ENCODE measurements around the gene GDI1.

Gene GDI1

DNA sequence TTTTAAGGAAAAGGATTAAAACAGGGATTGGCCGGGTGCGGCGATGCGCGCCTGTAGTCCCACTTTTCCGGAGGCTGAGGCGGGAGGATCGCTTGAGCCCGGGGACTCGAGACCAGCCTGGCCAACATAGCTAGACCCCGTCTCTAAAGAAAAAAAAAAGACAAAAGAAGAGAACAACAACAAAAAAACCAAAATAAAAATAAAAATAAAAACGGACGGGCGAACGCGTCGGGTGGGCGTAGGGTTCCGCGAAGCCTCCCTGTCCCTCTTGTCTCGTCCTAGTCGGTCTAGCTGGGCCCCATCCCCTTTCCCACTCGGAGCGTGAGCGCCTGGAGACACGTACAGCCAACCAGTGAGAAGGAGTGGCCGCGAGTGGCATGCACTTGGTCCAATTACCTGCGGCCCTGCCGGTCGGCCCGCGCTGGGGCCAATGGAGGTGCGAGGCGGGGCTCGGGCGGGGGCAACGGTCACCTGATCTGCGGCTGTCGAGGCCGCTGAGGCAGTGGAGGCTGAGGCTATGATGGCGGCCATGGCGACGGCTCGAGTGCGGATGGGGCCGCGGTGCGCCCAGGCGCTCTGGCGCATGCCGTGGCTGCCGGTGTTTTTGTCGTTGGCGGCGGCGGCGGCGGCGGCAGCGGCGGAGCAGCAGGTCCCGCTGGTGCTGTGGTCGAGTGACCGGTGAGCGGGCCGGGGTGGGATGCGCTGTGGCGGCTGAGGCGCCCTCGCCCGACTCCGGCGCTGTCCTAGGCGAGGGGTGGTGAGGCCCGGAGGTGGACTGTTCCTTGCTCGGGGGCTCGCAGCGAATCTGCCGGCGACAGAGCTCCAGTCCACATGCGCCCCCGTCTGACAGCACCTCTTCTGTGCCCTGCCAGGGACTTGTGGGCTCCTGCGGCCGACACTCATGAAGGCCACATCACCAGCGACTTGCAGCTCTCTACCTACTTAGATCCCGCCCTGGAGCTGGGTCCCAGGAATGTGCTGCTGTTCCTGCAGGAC is 8.5 kb upstream of the GDI1 start, which contains the start of gene ATP6AP1:
Gene ATP6AP1 (plus strand): TSS at position 502 of the 996 bp plus-strand sequence. CDS start 16 bp downstream, at position 518.
- Histone ChIP-seq H3K27me3 (replicated peaks) (no peaks in the 10 kb centered on the region), H3K36me3 (replicated peaks) (peaks cover 6% of the 10 kb centered on the region), H3K4me3 (ENCODE audit: low read depth, low read length) (peak within 1 kb of the TSS; percentile 70), H3K27ac (peak within 1 kb of the TSS; percentile 11)
- no peak for TF ChIP-seq CTCF (IDR thresholded peaks at IDR 0.05; ENCODE audit: low read depth, low read length, missing control alignments)
- DNase-seq = peak; percentile 93
- in situ Hi-C loops (cut with HindIII; ENCODE audit: low pct_ligation_motif_present, low sequenced_read_pairs) = no loop called here

DNA sequence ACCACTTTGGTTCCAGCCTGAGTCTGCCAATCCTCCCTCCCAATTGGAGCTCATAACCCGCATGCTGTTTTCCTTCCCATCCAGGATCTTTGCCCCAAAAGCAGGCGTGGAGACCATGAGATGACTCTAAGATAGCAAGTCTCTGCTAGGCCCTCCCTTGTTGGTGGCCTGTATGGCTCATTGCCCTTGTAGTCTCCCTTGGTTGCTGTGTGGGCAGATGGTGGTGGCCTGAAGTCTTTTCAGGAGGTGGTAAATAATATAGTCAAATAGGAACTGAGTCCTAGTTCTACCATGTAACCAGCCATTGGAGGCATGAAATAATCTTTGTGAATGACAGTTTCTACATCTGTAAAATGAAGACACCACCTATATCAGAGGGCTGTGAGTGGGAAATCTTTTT is 7.2 kb upstream of the GDI1 start:
- peaks cover 6% of the 10 kb centered on the region for H3K36me3 ChIP-seq (replicated peaks)
- H3K4me3 ChIP-seq (ENCODE audit: low read depth, low read length) = peak overlapping the region; percentile 70
- no peaks in the 10 kb centered on the region for H3K27me3 ChIP-seq (replicated peaks)
- TF ChIP-seq CTCF (IDR thresholded peaks at IDR 0.05; ENCODE audit: low read depth, low read length, missing control alignments) = no peak
- no peak overlapping the region for H3K27ac ChIP-seq
- DNase-seq = no peak
- in situ Hi-C loops (cut with HindIII; ENCODE audit: low pct_ligation_motif_present, low sequenced_read_pairs) = no loop called here

DNA sequence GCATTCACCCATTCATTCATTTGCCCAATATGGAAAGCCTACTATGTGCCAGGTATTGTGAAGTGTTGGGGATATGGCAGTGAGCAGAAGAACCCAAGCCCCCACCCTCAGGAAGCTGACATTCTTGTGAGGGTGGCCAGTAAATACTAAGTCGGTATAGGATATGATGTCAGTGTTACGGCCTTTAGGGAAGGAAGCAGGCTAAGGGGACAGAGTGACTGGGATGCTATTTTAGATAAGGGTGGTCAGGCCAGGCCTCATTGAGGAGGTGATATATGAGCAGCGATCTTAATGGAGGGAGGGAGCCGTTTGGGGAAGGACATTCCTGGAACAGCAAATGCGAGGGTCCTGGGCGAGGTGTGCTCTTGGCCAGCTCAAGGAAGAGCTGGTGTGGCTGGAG is 6.5 kb upstream of the GDI1 start:
- Histone ChIP-seq H3K36me3 (replicated peaks) (peaks cover 11% of the 10 kb centered on the region), H3K4me3 (ENCODE audit: low read depth, low read length) (no peak overlapping the region), H3K27me3 (replicated peaks) (no peaks in the 10 kb centered on the region), H3K27ac (no peak overlapping the region)
- TF ChIP-seq CTCF (IDR thresholded peaks at IDR 0.05; ENCODE audit: low read depth, low read length, missing control alignments) = no peak
- in situ Hi-C loops (cut with HindIII; ENCODE audit: low pct_ligation_motif_present, low sequenced_read_pairs) = no loop called here
- DNase-seq = no peak

- TF ChIP-seq CTCF (IDR thresholded peaks at IDR 0.05; ENCODE audit: low read depth, low read length, missing control alignments) = no peak
- H3K36me3 ChIP-seq (replicated peaks) = peaks cover 15% of the 10 kb centered on the region
- no peak for DNase-seq
- H3K27me3 ChIP-seq (replicated peaks) = no peaks in the 10 kb centered on the region
- H3K4me3 ChIP-seq (ENCODE audit: low read depth, low read length) = no peak overlapping the region
- H3K27ac ChIP-seq = no peak overlapping the region
- in situ Hi-C loops (cut with HindIII; ENCODE audit: low pct_ligation_motif_present, low sequenced_read_pairs) = no loop called here
Measured at GRCh38 chrX:154430916-154431315, 6.0 kb upstream of the GDI1 start.

GRCh38 chrX:154431341-154431740 is 5.6 kb upstream of the GDI1 start:
- no peak for DNase-seq
- Histone ChIP-seq H3K27me3 (replicated peaks) (no peaks in the 10 kb centered on the region), H3K27ac (no peak overlapping the region), H3K36me3 (replicated peaks) (peaks cover 15% of the 10 kb centered on the region), H3K4me3 (ENCODE audit: low read depth, low read length) (no peak overlapping the region)
- TF ChIP-seq CTCF (IDR thresholded peaks at IDR 0.05; ENCODE audit: low read depth, low read length, missing control alignments) = no peak
- in situ Hi-C loops (cut with HindIII; ENCODE audit: low pct_ligation_motif_present, low sequenced_read_pairs) = no loop called here

Data from brain microvascular endothelial cell (primary cell).